ENCODE results near the gene FLNB. TPM values are rescaled to one million over a fixed set of nuclear protein-coding genes. Genes with fewer than 3 reads are reported as not detected.

FLNB gene
- total and polyA plus RNA-seq, 2 of the 13 experiments (the other 11 are each of a cell fraction or from before 2014, with no cell fraction given), result 106 to 130 TPM

- in situ Hi-C loops (cut with HindIII; ENCODE audit: extremely low pct_ligation_motif_present, low pct_unique_long_range_greater_than_20kb) (no loop called here), intact Hi-C loops (cut with micrococcal nuclease; ENCODE audit: unreplicated experiment) (no loop called here)
- Histone ChIP-seq H2AFZ (ENCODE audit: low read length) (no peak overlapping the region), H3K9me3 (ENCODE audit: low read length) (no peaks in the 10 kb centered on the region), H3K4me2 (ENCODE audit: low read depth, low read length) (no peak overlapping the region), H3K79me2 (ENCODE audit: insufficient read depth, low read length) (peaks cover 50% of the 10 kb centered on the region), H3K4me1 (ENCODE audit: insufficient read depth, low read length) (peaks cover 32% of the 10 kb centered on the region), H3K4me3 (replicated peaks in 1 of 3; ENCODE audit: insufficient read depth in 1 of 3, low read depth in 2 of 3, low read length in 3 of 3) (no peak overlapping the region), H3K27me3 (ENCODE audit: control insufficient read depth in 1 of 2, insufficient read depth in 2 of 2, low read length in 2 of 2) (no peaks in the 10 kb centered on the region), H3K9ac (ENCODE audit: insufficient read depth, low read depth, low read length) (no peak overlapping the region), H4K20me1 (ENCODE audit: insufficient read depth, low read length) (peaks cover 3% of the 10 kb centered on the region; the same call in 1 of the 2 replicates), H3K27ac (ENCODE audit: extremely low read length, insufficient read depth, low read length) (no peak overlapping the region), H3K36me3 (replicated peaks in 1 of 2; ENCODE audit: control insufficient read depth in 1 of 2, insufficient read depth in 2 of 2, low read length in 2 of 2) (peaks cover 21 to 69% of the 10 kb centered on the region in 2 experiments)
- FAIRE-seq (no peak), ATAC-seq (no peak), DNase-seq (ENCODE audit: low spot score) (no peak)
- WGBS (ENCODE audit: low lambda C conversion rate), result 75% methylated on average over 6 of the region's 6 CpGs
- POLR2A ChIA-PET, result interaction anchor here (1.0 to 1.5 kb wide), 2 partner anchors 15 to 17 kb away, joined by 3 read pairs; no protein-coding TSS in a partner anchor
- CTCF ChIA-PET (ENCODE audit: low intra/inter-chr PET ratio, low total read pairs), result no interaction called here
- no TSS peak for BruUV-seq (replicated peaks)
- TF ChIP-seq FOXK2 (IDR thresholded peaks at IDR 0.05) (no peak), ZNF274 (CRISPR knock-in tag; IDR thresholded peaks at IDR 0.05) (no peak), AHR (CRISPR knock-in tag; IDR thresholded peaks at IDR 0.05) (no peak), TBX2 (CRISPR knock-in tag; IDR thresholded peaks at IDR 0.05; ENCODE audit: borderline replicate concordance) (no peak), ZNF232 (CRISPR knock-in tag; IDR thresholded peaks at IDR 0.05; ENCODE audit: borderline replicate concordance) (no peak), AFF4 (CRISPR knock-in tag; IDR thresholded peaks at IDR 0.05) (no peak), BCL3 (CRISPR knock-in tag; IDR thresholded peaks at IDR 0.05) (no peak), EED (CRISPR knock-in tag; IDR thresholded peaks at IDR 0.05) (no peak), ZNF839 (CRISPR knock-in tag; IDR thresholded peaks at IDR 0.05; ENCODE audit: borderline replicate concordance) (no peak), IRX3 (CRISPR knock-in tag; IDR thresholded peaks at IDR 0.05; ENCODE audit: borderline replicate concordance, low read depth) (no peak), UBTF (CRISPR knock-in tag; IDR thresholded peaks at IDR 0.05) (no peak), ZXDC (CRISPR knock-in tag; IDR thresholded peaks at IDR 0.05) (no peak), SKI (IDR thresholded peaks at IDR 0.05; ENCODE audit: partially characterized antibody) (no peak)
Measured at GRCh38 chr3:58085616-58086015, 77.4 kb downstream of the FLNB start.
